Left lobe of liver (tissue), 2 donors: ENCODE data around the gene GPI. TPM values are rescaled to one million over a fixed set of nuclear protein-coding genes. Genes with fewer than 3 reads are reported as not detected.
A peak's percentile ranks its signal among the peaks of the same experiment; 100 is the strongest.
"Not testable (repeated sequence)": the region's sequence is repeated elsewhere in the genome, so short reads cannot be mapped to it uniquely, and the experiment has no call there.

ENCODE experiments used
- ATAC-seq: fragments of 200-7000 bp; cut with Tn5 transposase; one replicate; pipeline ENCODE4 v1.9.1; 2020; ENCODE audit warnings: mild to moderate bottlenecking, moderate library complexity
- DNase-seq: peaks from one replicate; pipeline ENCODE4 v3.0.0-alpha.2; 2020; ENCODE audit warnings: low spot score
- total RNA-seq: library from RNA; stranded (reverse); gene quantifications from one replicate; pipeline ENCODE4 v1.2.1, GENCODE V29; 2021
- donor health status: DM: no; HTN: no; CAD: no; lungs with moderate emphysema.
- donor health status: DM: no; HTN: yes; CAD: no.

Gene GPI
- total RNA-seq, 1 donor from 2014 or later, result 194 TPM

DNA sequence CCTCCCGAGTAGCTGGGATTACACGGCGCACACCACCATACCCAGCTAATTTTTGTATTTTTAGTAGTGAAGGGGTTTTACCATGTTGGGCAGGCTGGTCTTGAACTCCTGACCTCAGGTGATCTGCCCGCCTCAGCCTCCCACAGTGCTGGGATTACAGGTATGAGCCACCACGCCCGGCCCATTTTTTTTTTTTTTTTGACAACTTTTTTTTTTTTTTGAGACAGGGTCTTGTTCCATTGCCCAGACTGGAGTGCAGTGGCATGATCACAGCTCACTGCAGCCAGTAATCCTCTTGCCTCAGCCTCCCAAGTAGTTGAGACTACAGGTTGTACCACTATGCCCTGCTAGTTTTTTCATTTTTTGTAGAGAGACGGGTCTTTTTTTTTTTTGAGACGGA, 35.8 kb downstream of the GPI start:
- not testable (repeated sequence) for DNase-seq, ATAC-seq

DNA sequence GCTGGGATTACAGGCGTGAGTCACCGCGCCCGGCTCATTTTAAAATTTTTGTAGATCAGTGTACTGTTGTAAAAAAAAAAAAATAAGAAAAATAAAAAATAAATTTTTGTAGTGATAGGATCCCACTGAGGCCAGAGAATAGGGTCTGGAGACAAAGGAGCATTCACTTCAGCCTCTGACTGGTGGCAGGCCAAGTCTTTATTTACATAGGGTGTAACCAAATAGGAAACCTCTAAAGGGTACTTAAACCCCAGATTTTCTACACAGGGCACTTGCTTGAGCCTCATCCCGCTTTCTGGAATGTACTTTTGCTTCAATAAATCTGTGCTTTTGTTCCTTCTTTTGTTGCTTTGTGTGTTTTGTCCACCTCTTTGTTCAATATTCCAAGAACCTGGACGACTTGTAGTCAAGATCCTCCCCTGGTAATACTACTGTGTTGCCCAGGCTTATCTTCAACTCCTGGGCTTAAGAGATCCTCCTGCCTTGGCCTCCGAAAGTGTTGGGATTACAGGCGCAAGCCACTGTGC, 37.1 kb downstream of the GPI start:
- no peak for ATAC-seq
- no peak for DNase-seq

DNA sequence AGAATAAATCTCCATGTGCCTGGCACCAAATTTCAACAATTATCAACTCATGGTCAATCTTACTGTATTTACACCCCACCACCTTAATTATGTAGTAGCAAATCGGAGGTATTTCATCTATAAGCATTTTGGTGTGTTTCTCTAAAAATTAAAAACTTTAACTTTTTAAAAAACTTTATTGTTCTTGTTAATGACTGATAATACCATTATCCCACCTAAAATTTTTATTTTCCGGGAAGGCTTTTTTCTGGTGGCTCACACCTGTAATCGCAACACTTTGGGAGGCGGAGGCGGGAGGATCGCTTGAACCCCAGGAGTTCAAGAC, 38.8 kb downstream of the GPI start:
- DNase-seq (no peak), ATAC-seq (no peak)

DNA sequence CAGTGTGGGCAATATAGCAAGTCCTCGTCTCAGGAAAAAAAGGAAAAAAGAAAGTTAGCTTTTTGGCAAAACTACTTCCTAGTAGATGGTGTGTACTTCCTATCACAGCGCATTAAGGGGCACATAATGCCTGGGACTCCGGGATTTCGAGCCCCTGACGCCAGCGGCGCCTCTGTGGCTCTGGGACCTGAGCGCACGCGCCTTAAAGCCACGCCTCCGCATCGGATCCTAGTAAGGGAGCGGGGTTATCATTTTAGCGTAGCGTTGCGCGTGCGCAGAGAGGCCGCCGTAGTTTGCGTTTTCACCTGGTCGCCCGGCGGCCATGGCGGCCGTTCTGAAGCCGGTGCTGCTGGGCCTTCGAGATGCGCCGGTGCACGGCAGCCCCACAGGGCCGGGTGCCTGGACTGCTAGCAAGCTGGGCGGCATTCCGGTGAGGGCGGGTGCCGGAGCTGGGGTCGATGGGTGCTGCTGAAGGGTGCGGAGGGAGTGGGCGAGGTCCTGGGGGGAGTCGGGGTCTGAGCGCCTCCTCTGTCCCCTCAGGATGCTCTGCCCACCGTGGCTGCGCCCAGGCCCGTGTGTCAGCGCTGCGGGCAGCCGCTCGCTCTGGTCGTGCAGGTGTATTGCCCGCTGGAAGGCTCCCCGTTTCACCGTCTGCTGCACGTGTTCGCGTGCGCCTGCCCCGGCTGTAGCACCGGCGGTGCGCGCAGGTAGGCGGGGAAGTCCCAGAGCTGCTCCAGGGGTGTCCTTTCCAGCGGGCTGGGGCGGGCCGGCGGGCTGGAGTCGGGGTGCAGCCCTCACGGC, 39.3 kb downstream of the GPI start, which contains the start of gene PDCD2L:
PDCD2L (plus strand) TSS at position 291 of the 801 bp plus-strand sequence; CDS start at position 323, 32 bp downstream.
- DNase-seq, result peak; percentile 94

DNA sequence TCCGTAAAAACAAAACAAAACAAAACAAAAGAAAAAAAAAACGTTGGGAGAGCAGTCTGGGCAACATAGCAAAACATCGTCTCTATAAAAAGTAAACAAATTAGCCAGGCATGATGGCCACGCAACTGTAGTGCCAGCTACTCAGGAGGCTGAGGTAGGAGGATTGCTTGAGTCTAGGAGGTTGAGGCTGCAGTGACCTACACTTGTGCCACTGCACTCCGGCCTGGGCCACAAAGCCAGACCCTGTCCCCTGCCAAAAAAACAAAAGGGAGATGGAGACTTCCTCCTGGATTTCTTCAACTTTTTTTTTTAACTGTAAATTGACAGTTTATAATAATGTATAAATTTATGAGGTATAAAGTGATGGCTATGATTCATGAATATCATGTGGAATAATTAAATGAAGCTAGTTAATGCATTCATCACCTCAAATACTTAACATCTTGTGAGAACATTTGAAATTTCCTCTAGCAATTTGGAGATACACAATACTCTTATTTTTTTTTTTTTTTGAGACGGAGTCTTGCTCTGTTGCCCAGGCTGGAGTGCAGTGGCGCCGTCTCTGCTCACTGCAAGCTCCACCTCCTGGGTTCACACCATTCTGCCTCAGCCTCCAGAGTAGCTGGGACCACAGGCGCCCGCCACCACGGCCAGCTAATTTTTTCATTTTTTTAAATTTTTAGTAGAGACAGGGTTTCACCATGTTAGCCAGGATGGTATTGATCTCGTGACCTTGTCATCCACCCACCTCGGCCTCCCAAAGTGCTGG, 41.1 kb downstream of the GPI start:
- no peak for ATAC-seq
- no peak for DNase-seq

More for the DNA sequence above, 39.3 kb downstream of the GPI start, which contains the start of gene PDCD2L:
- peak; percentile 94 for ATAC-seq

DNA sequence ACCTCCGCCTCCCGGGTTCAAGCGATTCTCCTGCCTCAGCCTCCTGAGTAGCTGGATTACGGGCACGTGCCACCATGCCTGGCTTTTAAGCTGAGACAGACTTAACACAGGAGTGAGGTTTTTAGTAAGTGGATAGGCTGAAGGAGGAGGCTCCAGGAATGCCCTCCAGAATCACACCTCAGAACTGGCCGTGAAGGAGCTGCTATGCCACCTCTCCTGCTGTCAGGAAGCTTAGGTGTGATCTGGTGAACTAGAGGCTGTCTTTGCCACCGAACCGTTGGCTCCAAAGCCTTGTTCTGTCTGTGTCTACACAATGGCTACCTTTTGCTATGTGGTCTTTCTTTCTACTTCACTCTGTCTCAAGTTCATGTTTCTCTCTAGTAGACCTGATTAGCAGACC, 43.4 kb downstream of the GPI start:
- DNase-seq (no peak), ATAC-seq (no peak)

DNA sequence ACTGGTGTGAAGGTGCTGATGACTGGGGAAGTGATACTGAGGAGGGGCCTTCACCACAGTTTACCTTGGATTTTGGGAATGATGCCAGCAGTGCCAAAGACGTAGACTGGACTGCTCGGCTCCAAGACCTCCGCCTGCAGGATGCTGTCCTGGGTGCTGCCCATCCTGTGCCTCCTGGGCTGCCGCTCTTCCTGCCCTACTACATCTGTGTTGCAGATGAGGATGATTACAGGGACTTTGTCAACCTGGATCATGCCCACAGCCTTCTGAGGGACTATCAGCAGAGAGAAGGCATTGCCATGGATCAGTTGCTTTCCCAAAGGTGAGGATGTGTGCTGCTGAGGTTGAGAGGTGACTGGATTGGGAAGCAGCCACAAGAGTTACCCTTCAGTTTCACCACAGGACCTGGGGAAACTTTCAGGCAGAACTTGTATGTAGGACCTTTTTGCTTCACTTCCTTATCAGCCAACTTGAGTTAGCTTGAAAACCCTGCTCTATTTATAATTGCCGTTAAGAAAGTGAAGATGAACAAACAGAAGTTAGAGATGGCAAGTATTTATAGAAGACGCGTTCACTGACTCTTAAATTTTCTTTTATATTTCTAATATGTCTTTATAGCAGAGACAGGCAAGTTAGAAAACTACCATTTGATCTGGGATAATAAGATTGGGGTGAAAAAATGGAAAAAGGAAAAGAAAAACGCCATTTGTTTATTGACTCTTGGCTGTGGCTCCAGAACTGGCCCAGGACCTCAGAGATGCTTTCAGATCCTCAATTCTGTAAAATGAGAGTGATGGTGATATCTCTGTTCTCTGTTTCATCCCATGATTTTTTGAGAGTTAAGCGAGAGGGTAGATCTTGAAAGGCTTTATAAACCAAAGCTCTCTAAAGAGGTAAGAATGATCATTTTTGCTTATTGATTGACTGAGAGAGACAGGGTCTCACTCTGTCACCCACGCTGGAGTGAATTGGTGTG, 44.5 kb downstream of the GPI start:
- DNase-seq (no peak), ATAC-seq (no peak)

DNA sequence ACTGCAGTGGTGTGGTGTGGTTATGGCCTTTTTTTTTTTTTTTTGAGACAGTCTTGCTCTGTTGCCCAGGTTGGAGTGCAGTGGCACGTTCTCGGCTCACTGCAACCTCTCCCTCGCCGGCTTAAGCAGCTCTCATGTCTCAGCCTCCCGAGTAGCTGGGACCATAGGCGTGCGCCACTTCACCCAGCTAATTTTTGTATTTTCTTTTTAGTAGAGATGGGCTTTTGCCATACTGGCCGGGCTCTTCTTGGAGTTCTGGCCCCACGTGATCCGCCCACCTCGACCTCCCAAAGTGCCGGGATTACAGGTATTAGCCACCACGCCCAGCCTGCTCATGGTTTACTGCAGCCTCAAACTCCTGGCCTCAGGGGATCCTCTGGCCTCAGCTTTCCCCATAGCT, 46.2 kb downstream of the GPI start:
- ATAC-seq, result no peak

DNA sequence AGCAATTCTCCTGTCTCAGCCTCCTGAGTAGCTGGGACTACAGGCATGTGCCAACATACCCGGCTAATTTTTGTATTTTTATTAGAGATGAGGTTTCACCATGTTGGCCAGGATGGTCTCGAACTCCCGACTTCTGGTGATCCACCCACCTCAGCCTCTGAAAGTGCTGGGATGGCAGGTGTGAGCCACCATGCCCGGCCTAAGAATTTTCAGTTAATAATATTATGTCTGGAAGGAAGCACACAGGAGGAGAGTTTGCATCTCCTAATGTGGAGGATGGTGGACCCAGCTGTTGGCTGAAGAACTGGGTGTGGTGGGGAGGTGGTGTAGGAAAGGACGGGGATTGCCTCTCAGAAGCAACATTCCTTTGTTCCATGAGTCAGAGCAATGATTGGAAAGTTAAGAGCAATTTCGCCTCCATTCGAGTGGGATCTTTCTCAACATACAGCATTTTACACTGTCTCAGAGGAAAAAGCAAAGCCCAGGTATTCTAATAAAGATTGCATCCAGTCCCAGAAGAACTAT, 51.1 kb downstream of the GPI start:
- DNase-seq (peak; percentile 16), ATAC-seq (no peak)

More for the DNA sequence above, 46.2 kb downstream of the GPI start:
- no peak for DNase-seq

DNA sequence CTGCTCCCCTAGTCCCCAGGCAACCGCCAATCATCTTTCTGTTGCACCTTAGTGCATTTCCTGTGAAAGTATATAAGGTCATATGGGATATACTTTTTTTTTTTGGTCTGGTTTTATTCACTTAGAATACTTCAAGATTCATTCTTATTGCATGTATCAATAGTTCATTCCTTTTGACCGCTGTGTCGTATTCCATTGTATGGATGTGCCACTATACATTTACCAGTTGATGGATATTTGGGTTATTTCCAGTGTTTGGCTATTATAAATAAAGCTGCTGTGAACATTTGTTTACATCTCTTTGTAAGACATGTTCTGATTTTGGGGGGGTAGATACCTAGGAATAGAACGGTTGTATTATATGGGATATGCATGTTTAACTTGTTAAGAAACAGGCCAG, 53.3 kb downstream of the GPI start:
- no peak for ATAC-seq

DNA sequence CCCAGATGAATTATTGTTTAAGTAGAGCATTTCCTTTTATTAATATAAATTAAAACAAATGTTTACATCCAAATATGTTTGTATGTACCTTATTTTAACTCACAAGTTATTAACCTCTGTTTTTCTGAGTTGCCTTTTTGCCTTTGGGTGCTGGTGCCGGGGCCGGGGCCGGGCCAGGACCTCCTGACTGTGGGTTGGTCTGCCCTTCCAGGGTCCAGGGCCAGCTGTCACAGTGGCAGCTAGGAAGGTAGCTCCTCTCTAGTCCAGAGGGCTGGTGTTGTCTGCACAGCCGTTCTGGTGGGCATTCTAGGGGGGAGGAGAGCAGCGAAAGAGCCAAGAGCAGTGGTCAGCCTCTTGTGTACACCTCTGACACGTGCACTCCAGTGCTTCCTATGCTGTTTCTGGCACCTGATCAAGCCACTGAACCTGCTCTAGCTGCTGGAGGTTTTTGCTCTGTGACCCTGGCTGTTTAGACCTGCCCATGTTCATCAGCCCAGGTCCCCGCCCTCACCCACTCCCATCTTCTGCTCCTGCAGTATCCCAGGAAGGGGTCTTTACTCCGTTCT, 61.2 kb downstream of the GPI start:
- ATAC-seq, result peak; percentile 38

More for the DNA sequence above, 53.3 kb downstream of the GPI start:
- no peak for DNase-seq

DNA sequence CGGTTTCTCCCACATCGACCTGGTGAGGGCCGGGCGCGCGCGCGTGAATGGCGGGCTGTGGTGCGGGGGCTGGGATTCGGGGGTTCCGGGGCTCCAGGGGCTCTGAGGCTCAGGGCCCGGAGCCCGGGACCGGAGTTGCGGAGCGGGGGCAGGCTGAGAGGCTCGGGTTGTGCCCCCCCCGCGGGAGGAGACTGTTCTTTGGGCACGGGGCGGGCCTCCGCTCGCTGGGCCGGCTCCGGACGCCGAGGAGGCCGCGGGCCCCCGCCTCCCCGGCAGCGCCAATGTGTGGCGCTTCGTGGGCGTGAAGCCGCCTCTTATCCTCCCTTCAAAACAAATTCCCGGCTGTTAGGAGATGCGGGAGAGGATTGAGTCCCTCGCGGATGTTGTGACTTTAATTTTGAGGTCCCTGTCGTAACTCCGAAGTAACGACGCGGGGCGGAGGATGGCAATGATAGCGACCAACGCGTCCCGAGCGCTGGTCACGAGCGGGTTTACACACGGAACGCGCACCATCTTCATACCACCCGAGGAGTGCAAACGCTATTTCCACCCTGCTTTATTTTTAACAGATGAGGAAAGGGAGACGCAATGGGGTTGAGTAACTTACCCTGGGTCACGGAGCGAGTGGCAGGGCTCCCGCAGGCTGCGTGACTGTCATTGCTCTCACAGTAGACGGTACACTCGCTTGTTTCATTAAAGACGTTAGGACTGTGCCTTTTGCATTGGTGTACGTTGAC, 63.7 kb downstream of the GPI start:
- ATAC-seq (peak; percentile 75), DNase-seq (peak; percentile 49)

More for the DNA sequence above, 61.2 kb downstream of the GPI start:
- peak; percentile 51 for DNase-seq

DNA sequence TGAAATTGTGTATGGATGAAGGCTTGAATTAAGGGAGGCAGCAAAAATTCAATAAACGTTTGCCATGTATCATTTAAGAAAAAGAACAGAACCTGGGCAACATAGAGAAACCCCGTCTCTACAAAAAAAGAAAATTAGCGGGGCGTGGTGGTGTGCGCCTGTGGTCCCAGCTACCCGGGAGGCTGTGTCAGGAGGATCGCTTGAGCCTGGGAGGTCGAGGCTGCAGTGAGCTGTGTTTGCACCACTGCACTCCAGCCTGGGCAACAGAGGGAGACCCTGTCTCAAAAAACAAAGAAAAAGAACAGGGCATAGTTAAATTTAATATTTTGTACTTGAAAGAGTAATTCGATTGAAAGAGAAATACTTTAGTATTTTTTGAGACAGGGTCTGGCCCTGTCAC, 64.6 kb downstream of the GPI start:
- no peak for ATAC-seq

DNA sequence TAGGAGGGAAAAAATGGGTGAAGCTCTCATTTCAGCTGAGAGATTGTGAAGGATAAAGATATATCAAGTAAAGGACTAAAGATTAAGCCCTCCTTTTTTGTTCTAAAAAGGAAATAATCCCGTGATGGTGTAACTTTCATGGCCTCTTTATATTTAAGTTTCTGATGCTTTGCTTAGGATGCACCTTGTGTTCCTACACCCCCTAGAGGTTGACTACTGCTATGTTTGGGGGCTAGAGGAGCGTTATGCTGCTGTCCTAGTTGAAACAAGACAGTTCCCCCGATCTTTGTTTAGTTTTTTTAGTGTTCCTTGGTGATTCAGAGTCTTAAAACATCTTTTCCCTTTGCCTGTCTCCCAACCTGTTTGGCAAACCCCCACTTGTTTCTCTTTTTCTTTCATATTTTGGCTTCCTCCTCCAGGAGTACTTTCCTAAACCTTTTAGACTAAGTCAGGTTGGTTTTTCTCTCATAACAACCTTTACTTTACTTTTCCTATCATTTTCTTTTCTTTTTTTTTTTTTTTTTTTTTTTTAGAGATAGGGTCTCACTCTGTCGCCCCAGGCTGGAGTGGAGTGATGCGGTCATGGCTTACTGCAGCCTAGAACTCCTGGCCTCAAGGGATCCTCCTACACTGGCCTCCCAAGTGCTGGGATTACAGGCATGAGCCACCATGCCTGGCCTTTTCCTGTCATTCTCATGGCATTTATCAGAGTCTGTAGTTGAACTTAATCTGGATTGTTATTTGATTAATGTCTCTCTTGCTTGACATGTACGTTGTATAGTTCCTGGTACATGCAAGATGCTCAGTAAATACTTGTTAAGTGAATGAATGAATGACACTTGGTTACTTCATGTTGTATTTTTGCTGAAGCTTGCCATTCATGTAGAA, 66.0 kb downstream of the GPI start:
- ATAC-seq (no peak), DNase-seq (no peak)

More for the DNA sequence above, 64.6 kb downstream of the GPI start:
- DNase-seq, result no peak

DNA sequence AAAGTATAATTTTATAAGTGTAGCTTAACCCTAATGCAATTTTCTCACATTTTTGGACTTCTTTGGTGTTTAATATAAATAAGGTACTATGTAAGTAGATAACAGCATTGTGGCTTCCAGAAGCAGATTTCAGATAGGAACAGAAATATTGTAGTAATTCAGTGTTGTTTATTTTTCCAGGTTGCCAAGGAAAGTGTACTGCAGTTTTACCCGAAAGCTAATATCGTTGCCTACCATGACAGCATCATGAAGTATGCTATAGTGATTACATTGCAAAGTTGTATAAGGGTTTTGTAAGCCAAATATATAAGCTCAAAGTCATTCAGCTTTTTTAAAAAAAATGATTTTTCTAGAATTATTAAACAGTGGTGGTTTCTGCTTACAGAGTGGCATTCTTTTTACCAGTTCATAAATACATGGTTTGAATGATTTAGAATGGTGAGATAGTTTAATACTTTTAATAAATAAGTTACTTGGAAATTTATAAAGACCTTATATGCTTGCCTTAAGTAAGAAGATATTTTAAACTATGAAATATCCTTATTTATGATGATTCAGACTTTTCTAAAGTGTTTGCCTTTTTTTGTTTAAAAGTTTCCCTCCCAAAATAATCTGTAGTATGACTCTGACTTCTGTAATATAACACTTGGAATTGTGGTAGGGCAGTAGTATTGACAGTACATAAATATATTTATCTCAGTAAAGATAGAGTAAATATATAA, 66.8 kb downstream of the GPI start:
- ATAC-seq (no peak), DNase-seq (no peak)

DNA sequence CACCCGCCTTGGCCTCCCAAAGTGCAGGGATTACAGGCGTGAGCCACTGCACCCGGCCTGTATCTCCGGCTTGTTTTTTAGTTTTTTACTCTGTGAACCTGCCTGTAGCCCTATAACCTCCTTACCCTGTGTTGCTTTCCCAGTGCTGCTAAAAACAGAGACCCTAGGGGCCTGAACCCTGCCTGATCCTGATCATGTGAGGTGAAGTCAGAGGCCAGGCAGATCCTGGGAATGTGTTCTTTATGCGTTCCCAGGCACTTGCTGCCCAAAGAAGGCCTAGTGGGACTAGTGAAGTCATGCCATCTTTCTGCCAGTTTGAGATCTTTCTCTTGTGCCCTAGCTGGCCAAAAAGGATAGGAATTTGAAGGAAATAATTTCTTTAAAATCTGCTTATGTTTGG, 67.8 kb downstream of the GPI start:
- no peak for ATAC-seq
- no peak for DNase-seq

DNA sequence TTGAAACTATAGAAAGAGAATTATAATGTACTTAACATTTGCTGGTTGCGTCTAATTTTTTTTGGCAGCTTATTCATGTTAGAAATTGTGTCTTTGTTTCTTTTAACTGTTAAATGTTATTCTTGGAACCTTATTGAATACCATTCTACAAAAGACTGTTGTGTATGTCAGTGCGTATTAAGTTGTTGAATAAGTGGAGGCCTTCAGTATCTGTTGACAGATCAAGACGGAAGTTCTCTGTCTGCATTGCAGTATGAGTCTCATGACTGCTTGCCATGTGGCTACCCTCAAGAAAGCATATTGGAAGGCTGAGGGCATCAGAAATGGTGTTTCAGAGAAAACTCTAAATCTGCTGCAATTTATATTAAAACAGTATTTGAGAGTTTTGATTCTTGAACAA, 71.7 kb downstream of the GPI start:
- ATAC-seq (no peak), DNase-seq (no peak)

DNA sequence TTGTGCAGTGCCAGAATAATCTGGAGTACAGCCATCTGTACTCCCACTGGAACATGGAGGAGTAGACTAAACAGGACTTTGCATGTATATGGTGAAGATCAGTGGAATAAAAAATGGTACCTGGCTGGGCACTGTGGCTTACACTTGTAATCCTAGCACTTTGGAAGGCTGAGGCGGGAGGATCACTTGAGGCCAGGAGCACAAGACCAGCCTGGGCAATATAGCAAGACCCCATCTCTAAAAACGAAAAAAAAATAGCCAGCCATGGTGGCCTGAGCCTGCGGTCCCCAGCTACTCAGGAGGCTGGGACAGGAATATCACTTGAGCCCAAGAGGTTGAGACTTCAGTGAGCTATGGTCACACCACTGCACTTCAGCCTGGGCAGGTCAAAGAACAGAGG, 83.2 kb downstream of the GPI start:
- DNase-seq (no peak), ATAC-seq (no peak)
